Neural cell (in vitro differentiated cells): ENCODE measurements around the gene DIS3L2.

Experiments
- EP300 ChIP-seq: fragments of 450-650 bp; conservative IDR thresholded peaks from 2 replicates; pipeline ENCODE4 v1.6.1; 2014; ENCODE audit warnings: antibody characterized with exemption, mild to moderate bottlenecking, moderate library complexity; ENCODE audit not compliant: poor library complexity, severe bottlenecking
- MXI1 ChIP-seq: fragments of 450-650 bp; conservative IDR thresholded peaks from 2 replicates; pipeline ENCODE4 v1.6.1; 2014; ENCODE audit warnings: antibody characterized with exemption, mild to moderate bottlenecking; ENCODE audit not compliant: poor library complexity, severe bottlenecking
- POLR2AphosphoS5 ChIP-seq: IDR thresholded peaks from 2 replicates; pipeline ENCODE4 v1.6.1; 2012
- REST ChIP-seq: IDR thresholded peaks from 2 replicates; pipeline ENCODE4 v1.6.1; 2012; ENCODE audit warnings: borderline replicate concordance
- TAF1 ChIP-seq: IDR thresholded peaks from 2 replicates; pipeline ENCODE4 v1.6.1; 2012; ENCODE audit warnings: low read depth
- TF ChIP-seq, protein P1 (sequence below): fragments of 450-650 bp; IDR thresholded peaks from 2 replicates; pipeline ENCODE4 v1.5.1; 2014; ENCODE audit warnings: antibody characterized with exemption, mild to moderate bottlenecking, moderate library complexity; ENCODE audit not compliant: poor library complexity, severe bottlenecking

DNA sequence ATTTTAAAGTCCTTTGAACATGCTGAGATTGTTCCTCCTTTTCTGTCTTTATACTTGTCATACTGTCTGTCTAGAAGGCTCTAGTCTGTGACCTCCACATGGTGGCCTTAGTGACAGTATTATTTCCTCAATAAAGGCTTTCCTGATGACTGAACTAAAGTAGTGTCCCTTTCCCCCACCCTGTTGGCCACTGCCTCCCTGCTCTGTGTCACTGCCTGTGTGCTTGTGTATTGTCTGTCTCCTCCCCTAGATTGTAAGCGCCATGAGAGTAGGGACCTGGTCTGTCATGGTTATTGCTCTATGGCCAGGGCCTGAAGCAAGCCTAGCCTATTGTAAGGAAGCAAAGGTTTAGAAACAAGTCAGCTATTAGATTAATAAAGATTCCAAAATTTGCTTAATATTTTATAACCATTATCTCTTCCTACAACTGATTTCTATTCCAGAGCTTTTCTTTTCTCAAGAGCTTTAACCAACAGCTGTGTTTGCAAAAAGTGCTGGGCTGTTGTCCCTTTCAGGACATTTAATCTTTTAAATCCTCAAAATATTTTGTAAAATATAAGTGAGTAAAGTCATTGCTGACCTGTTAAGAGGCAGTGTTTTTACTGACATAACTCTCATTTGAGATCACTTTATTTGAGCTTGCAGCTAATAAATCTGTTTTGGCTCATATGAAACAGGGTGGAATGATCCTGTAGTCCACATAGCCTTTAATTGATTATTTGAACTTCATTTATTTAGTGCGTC is 35.5 kb downstream of the DIS3L2 start:
- TF ChIP-seq EP300 (no peak), MXI1 (no peak), TAF1 (no peak), REST (no peak), POLR2AphosphoS5 (no peak)
- TF ChIP-seq, protein P1, sequence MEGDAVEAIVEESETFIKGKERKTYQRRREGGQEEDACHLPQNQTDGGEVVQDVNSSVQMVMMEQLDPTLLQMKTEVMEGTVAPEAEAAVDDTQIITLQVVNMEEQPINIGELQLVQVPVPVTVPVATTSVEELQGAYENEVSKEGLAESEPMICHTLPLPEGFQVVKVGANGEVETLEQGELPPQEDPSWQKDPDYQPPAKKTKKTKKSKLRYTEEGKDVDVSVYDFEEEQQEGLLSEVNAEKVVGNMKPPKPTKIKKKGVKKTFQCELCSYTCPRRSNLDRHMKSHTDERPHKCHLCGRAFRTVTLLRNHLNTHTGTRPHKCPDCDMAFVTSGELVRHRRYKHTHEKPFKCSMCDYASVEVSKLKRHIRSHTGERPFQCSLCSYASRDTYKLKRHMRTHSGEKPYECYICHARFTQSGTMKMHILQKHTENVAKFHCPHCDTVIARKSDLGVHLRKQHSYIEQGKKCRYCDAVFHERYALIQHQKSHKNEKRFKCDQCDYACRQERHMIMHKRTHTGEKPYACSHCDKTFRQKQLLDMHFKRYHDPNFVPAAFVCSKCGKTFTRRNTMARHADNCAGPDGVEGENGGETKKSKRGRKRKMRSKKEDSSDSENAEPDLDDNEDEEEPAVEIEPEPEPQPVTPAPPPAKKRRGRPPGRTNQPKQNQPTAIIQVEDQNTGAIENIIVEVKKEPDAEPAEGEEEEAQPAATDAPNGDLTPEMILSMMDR, result no peak
